Adipocyte (in vitro differentiated cells): ENCODE results near the gene MCIDAS.

ENCODE experiments used
- DNase-seq: peaks from one replicate; pipeline ENCODE4 v3.0.0-alpha.2; 2015; ENCODE audit warnings: low read depth
- H3K27me3 ChIP-seq: replicated peaks from 2 replicates; pipeline ENCODE4 v1.7.0; 2013; ENCODE audit warnings: mild to moderate bottlenecking, low read length, moderate library complexity; ENCODE audit not compliant: control insufficient read depth, insufficient read depth
- H3K36me3 ChIP-seq: 2 replicates; pipeline ENCODE4 v1.7.0; 2013; ENCODE audit warnings: low read length, mild to moderate bottlenecking, moderate library complexity; ENCODE audit not compliant: control insufficient read depth, insufficient read depth, severe bottlenecking
- H3K4me1 ChIP-seq: 2 replicates; pipeline ENCODE4 v1.7.0; 2013; ENCODE audit warnings: mild to moderate bottlenecking, low read length, moderate library complexity; ENCODE audit not compliant: control insufficient read depth, insufficient read depth
- H3K4me3 ChIP-seq: 2 replicates; pipeline ENCODE4 v1.7.0; 2013; ENCODE audit warnings: mild to moderate bottlenecking, low read length, moderate library complexity
- H3K9ac ChIP-seq: 2 replicates; pipeline ENCODE4 v1.7.0; 2013; ENCODE audit warnings: mild to moderate bottlenecking, low read length, moderate library complexity
- H3K9me3 ChIP-seq: 2 replicates; pipeline ENCODE4 v1.7.0; 2013; ENCODE audit warnings: mild to moderate bottlenecking, low read length, moderate library complexity; ENCODE audit not compliant: control insufficient read depth

MCIDAS gene

GRCh38 chr5:55231919-55232270, 4.8 kb upstream of the MCIDAS start:
- Histone ChIP-seq H3K9me3 (no peaks in the 10 kb centered on the region), H3K36me3 (no peaks in the 10 kb centered on the region), H3K27me3 (peaks cover 65% of the 10 kb centered on the region), H3K4me1 (peaks cover 29% of the 10 kb centered on the region), H3K4me3 (peak overlapping the region; percentile 82), H3K9ac (no peak overlapping the region)
- DNase-seq: peak; percentile 12

GRCh38 chr5:55231029-55231918, 4.2 kb upstream of the MCIDAS start:
- DNase-seq: peak; percentile 8
- Histone ChIP-seq H3K27me3 (peaks cover 67% of the 10 kb centered on the region), H3K9ac (no peak overlapping the region)

GRCh38 chr5:55230086-55230629, 3.0 kb upstream of the MCIDAS start:
- H3K27me3 ChIP-seq: peaks cover 75% of the 10 kb centered on the region
- peaks cover 29% of the 10 kb centered on the region for H3K4me1 ChIP-seq

More at GRCh38 chr5:55231029-55231918, 4.2 kb upstream of the MCIDAS start:
- Histone ChIP-seq H3K4me1 (peaks cover 29% of the 10 kb centered on the region), H3K36me3 (no peaks in the 10 kb centered on the region), H3K9me3 (no peaks in the 10 kb centered on the region), H3K4me3 (peak overlapping the region; percentile 59)

GRCh38 chr5:55227664-55228430, 732 bp upstream of the MCIDAS start:
- H3K9me3 ChIP-seq: no peaks in the 10 kb centered on the region
- H3K36me3 ChIP-seq: no peaks in the 10 kb centered on the region
- no peak overlapping the region for H3K9ac ChIP-seq
- peak overlapping the region; percentile 71 for H3K4me3 ChIP-seq
- no peak for DNase-seq
- peaks cover 94% of the 10 kb centered on the region for H3K27me3 ChIP-seq
- H3K4me1 ChIP-seq: peaks cover 15% of the 10 kb centered on the region

More at GRCh38 chr5:55230086-55230629, 3.0 kb upstream of the MCIDAS start:
- no peak for DNase-seq
- Histone ChIP-seq H3K4me3 (no peak overlapping the region), H3K36me3 (no peaks in the 10 kb centered on the region), H3K9ac (no peak overlapping the region), H3K9me3 (no peaks in the 10 kb centered on the region)

- peaks cover 8% of the 10 kb centered on the region for H3K9me3 ChIP-seq
- peaks cover 2% of the 10 kb centered on the region for H3K4me1 ChIP-seq
- no peaks in the 10 kb centered on the region for H3K36me3 ChIP-seq
- DNase-seq: peak; percentile 55
- H3K9ac ChIP-seq: no peak overlapping the region
- peak overlapping the region; percentile 71 for H3K4me3 ChIP-seq
- peaks cover 93% of the 10 kb centered on the region for H3K27me3 ChIP-seq
Measured at GRCh38 chr5:55226027-55226933, 835 bp downstream of the MCIDAS start.

- peaks cover 93% of the 10 kb centered on the region for H3K27me3 ChIP-seq
- H3K4me1 ChIP-seq: peaks cover 7% of the 10 kb centered on the region
- peaks cover 8% of the 10 kb centered on the region for H3K9me3 ChIP-seq
- no peak for DNase-seq
- H3K36me3 ChIP-seq: no peaks in the 10 kb centered on the region
- H3K9ac ChIP-seq: no peak overlapping the region
- H3K4me3 ChIP-seq: no peak overlapping the region
Measured at GRCh38 chr5:55225346-55225745, 1.8 kb downstream of the MCIDAS start.

- H3K4me3 ChIP-seq: no peak overlapping the region
- peaks cover 7% of the 10 kb centered on the region for H3K4me1 ChIP-seq
- no peaks in the 10 kb centered on the region for H3K36me3 ChIP-seq
- peaks cover 8% of the 10 kb centered on the region for H3K9me3 ChIP-seq
- H3K27me3 ChIP-seq: peaks cover 90% of the 10 kb centered on the region
- no peak overlapping the region for H3K9ac ChIP-seq
- DNase-seq: no peak
Measured at GRCh38 chr5:55223812-55224240, 3.3 kb downstream of the MCIDAS start.

GRCh38 chr5:55222985-55223811, 3.9 kb downstream of the MCIDAS start:
- peaks cover 88% of the 10 kb centered on the region for H3K27me3 ChIP-seq
- no peaks in the 10 kb centered on the region for H3K36me3 ChIP-seq
- DNase-seq: no peak
- peaks cover 8% of the 10 kb centered on the region for H3K9me3 ChIP-seq
- no peak overlapping the region for H3K9ac ChIP-seq
- H3K4me1 ChIP-seq: peaks cover 7% of the 10 kb centered on the region
- H3K4me3 ChIP-seq: no peak overlapping the region

- no peak overlapping the region for H3K4me3 ChIP-seq
- H3K4me1 ChIP-seq: peaks cover 7% of the 10 kb centered on the region
- DNase-seq: no peak
Measured at GRCh38 chr5:55222092-55222984, 4.8 kb downstream of the MCIDAS start.

More at GRCh38 chr5:55222092-55222984, 4.8 kb downstream of the MCIDAS start:
- no peaks in the 10 kb centered on the region for H3K36me3 ChIP-seq
- H3K27me3 ChIP-seq: peaks cover 83% of the 10 kb centered on the region
- H3K9me3 ChIP-seq: peaks cover 8% of the 10 kb centered on the region
- no peak overlapping the region for H3K9ac ChIP-seq
